ENCODE data around the gene SCGB3A1.

DNA sequence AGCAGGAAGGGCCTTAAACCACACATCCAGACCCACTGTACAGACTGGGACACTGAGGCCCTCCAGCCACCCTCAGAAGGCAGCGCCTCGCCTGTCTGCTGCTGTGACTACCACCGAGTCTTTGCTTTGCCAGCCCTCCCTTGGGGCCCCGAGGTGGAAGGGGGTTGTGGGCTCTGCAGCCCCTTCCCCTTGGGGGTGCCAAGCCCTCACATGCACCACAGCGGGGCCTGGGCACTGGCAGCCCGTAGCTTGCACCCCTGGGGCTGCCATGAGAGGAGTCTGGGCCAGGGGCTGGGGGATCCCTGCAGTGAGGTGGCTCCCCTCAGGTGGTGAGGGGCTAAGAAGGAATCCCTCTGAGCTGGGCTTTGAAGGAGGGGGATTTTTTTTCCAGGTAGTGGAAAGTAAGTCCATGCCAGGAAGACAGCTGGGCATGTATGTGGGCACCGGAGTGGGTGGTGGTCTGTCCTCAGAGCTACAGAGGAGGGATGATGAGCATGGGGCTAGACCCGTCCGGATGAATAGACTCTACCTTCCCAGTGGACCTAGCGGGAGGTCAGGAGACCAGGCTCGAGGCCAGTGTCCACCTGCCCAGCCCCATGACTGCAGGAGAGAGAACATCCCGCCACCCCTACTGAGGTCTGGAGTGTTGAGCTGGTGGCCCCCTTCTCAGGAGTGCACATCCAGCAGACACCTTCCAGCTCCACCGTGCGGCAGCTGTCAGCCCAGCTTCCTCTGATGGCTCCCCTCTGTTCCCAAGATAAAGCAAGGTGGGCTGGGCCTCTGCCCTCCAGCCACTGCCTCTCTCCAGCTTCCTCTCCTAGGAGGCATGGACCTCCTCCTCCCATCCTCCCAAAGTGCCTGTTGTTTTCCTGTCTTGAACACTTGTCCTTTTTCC, 42.2 kb upstream of the SCGB3A1 start:
- TF ChIP-seq, protein P1, sequence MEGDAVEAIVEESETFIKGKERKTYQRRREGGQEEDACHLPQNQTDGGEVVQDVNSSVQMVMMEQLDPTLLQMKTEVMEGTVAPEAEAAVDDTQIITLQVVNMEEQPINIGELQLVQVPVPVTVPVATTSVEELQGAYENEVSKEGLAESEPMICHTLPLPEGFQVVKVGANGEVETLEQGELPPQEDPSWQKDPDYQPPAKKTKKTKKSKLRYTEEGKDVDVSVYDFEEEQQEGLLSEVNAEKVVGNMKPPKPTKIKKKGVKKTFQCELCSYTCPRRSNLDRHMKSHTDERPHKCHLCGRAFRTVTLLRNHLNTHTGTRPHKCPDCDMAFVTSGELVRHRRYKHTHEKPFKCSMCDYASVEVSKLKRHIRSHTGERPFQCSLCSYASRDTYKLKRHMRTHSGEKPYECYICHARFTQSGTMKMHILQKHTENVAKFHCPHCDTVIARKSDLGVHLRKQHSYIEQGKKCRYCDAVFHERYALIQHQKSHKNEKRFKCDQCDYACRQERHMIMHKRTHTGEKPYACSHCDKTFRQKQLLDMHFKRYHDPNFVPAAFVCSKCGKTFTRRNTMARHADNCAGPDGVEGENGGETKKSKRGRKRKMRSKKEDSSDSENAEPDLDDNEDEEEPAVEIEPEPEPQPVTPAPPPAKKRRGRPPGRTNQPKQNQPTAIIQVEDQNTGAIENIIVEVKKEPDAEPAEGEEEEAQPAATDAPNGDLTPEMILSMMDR (conservative IDR thresholded peaks at IDR 0.05), result no peak
- no peak for TF ChIP-seq ZFX (IDR thresholded peaks at IDR 0.05)

Data from C4-2B (cell line).